GM12878 (cell line): ENCODE results near the gene PATJ. TPM values are rescaled to one million over a fixed set of nuclear protein-coding genes. Genes with fewer than 3 reads are reported as not detected.

ENCODE experiments used
- ATAC-seq: fragments of 200-7000 bp; cut with Tn5 transposase; 3 replicates; pipeline ENCODE4 v1.9.1; 2020; ENCODE audit warnings: mild to moderate bottlenecking, moderate library complexity
- BruUV-seq: library from RNA; stranded (reverse); fragments of 400-500 nt; replicated peaks from 2 replicates; lab custom pipeline; 2021; lab: Mats Ljungman, UMichigan
- CTCF ChIA-PET: fragments of 300-600 bp; sonication (Branson Sonifier 250); formaldehyde crosslinking; extraction: SDS; loops from one replicate; lab custom pipeline; 2021; ENCODE audit warnings: inconsistent platforms; lab: Yijun Ruan, JAX
- POLR2A ChIA-PET: fragments of 350-600 bp; formaldehyde crosslinking; extraction: SDS; loops from one replicate; lab custom pipeline; 2021; ENCODE audit warnings: inconsistent platforms; lab: Charles Lee
- RAD21 ChIA-PET: fragments of 300-600 bp; sonication (Branson Sonifier 250); formaldehyde crosslinking; loops from one replicate; lab custom pipeline; 2023; ENCODE audit warnings: antibody characterized with exemption; ENCODE audit not compliant: unreplicated experiment; lab: Charles Lee
- SMC1A ChIA-PET: fragments of 300-600 bp; sonication (Branson Sonifier 250); formaldehyde crosslinking; loops from one replicate; lab custom pipeline; 2023; ENCODE audit not compliant: unreplicated experiment, uncharacterized antibody; lab: Charles Lee
- DNase-seq: peaks from one replicate; pipeline ENCODE4 v3.0.0-alpha.2; 2011; ENCODE audit warnings: low read depth, low spot score
- FAIRE-seq: peaks from 3 replicates; lab custom pipeline; 2011; peaks lifted over from hg19 to GRCh38; lab: Jason Lieb, UNC
- H2AFZ ChIP-seq: 2 replicates; pipeline ENCODE4 v1.6.0; 2011; ENCODE audit warnings: low read depth, low read length, control low read depth; ENCODE audit not compliant: control insufficient read depth
- H3K27ac ChIP-seq: 2 replicates; pipeline ENCODE4 v1.5.1; 2011; ENCODE audit warnings: control low read depth; ENCODE audit not compliant: control insufficient read depth, insufficient read depth
- H3K27me3 ChIP-seq, 2 experiments: replicated peaks in 1 of 2; 2 replicates each; pipeline versions ENCODE4 v1.6.0 to v1.6.1; 2011; ENCODE audit warnings: low read length in 1 of 2; ENCODE audit not compliant: control insufficient read depth in 2 of 2, insufficient read depth in 2 of 2
- H3K36me3 ChIP-seq, 2 experiments: 2 replicates each; pipeline ENCODE4 v1.5.1; 2011; ENCODE audit warnings: low read length in 1 of 2; ENCODE audit not compliant: control insufficient read depth in 2 of 2, insufficient read depth in 2 of 2
- H3K4me1 ChIP-seq: 2 replicates; pipeline ENCODE4 v1.6.1; 2011; ENCODE audit warnings: mild to moderate bottlenecking, low read length, moderate library complexity, mixed read lengths; ENCODE audit not compliant: control insufficient read depth, insufficient read depth
- H3K4me2 ChIP-seq: 2 replicates; pipeline ENCODE4 v1.6.0; 2011; ENCODE audit warnings: control low read depth; ENCODE audit not compliant: control insufficient read depth, insufficient read depth
- H3K4me3 ChIP-seq: fragments of 200-600 bp; sonication (generic); 2 replicates; pipeline ENCODE4 v1.5.1; 2016
- H3K79me2 ChIP-seq: 2 replicates; pipeline ENCODE4 v1.6.0; 2011; ENCODE audit warnings: low read length; ENCODE audit not compliant: control insufficient read depth, insufficient read depth
- H3K9ac ChIP-seq: 2 replicates; pipeline ENCODE4 v1.8.0; 2011; ENCODE audit warnings: low read length, control low read depth, mixed read lengths; ENCODE audit not compliant: control insufficient read depth, insufficient read depth
- H3K9me3 ChIP-seq: replicated peaks from 3 replicates; pipeline ENCODE4 v1.5.1; 2011; ENCODE audit warnings: mild to moderate bottlenecking, low read length; ENCODE audit not compliant: control insufficient read depth, insufficient read depth
- H4K20me1 ChIP-seq: 2 replicates; pipeline ENCODE4 v1.6.0; 2011; ENCODE audit not compliant: control insufficient read depth, insufficient read depth
- CTCF ChIP-seq, 3 experiments: IDR thresholded peaks in 2 of 3; conservative IDR thresholded peaks in 1 of 3; 2 replicates each; pipeline ENCODE4 v1.5.1; 2011; ENCODE audit warnings: low read depth in 3 of 3, low read length in 3 of 3, mild to moderate bottlenecking in 3 of 3, control low read depth in 2 of 3, moderate library complexity in 2 of 3, inconsistent platforms in 1 of 3, mixed read lengths in 1 of 3; ENCODE audit not compliant: control insufficient read depth in 2 of 3, insufficient read depth in 1 of 3; ENCODE audit errors: extremely low read depth in 1 of 3
- E2F8 ChIP-seq: fragments of 450-650 bp; IDR thresholded peaks from 2 replicates; pipeline ENCODE4 v1.6.1; 2018; ENCODE audit warnings: mild to moderate bottlenecking, low read depth, moderate library complexity; ENCODE audit not compliant: partially characterized antibody
- ZNF622 ChIP-seq: fragments of 450-650 bp; IDR thresholded peaks from 2 replicates; pipeline ENCODE4 v1.6.1; 2017; ENCODE audit warnings: mild to moderate bottlenecking, inconsistent platforms
- WGBS: methylation state at CpG from one replicate; pipeline ENCODE4 v1.1.6; 2016; ENCODE audit warnings: low lambda C conversion rate; ENCODE audit not compliant: insufficient replicate concordance, insufficient coverage; ENCODE audit errors: missing lambda C conversion rate; 5-methylcytosine and 5-hydroxymethylcytosine counted together
- in situ Hi-C: fragments of 300-500 bp; cut with MboI; formaldehyde crosslinking; loops from 9 replicates; pipeline ENCODE4 v1.14.3; 2018; ENCODE audit warnings: mixed read lengths
- intact Hi-C: fragments of 100-400 bp; cut with micrococcal nuclease; formaldehyde crosslinking; loops from one replicate; pipeline ENCODE4 v1.14.2; 2022; ENCODE audit not compliant: unreplicated experiment
- polyA plus RNA-seq, 11 experiments: library from polyadenylated mRNA; depleted of rRNA in 4 of 11; unstranded in 6 of 11; stranded (reverse) in 5 of 11; fragments of >200 nt; fragmentation: Nextera tagmentation in 4 of 11; fragmentation: Illumina TruSeq in 1 of 11; extraction: Ambion mirVana in 4 of 11; extraction: Trizol in 1 of 11; gene quantifications; 1 replicate in 1 of 11; 2 replicates in 10 of 11; pipeline versions ENCODE4 v1.2.1 to v1.2.3, GENCODE V29; 2011 to 2016; ENCODE audit warnings: inconsistent platforms in 2 of 11, missing spikeins in 2 of 11, low read depth in 1 of 11
- total RNA-seq, 4 experiments: library from RNA; depleted of rRNA in 3 of 4; stranded (reverse); fragments of >200 nt in 3 of 4; fragmentation: Illumina TruSeq in 1 of 4; extraction: Trizol in 1 of 4; gene quantifications; 2 replicates each; pipeline versions ENCODE4 v1.2.1 to v1.2.3, GENCODE V29; 2013 to 2021

Gene PATJ
- total and polyA plus RNA-seq, 10 of the 15 experiments (the other 5 are each of a cell fraction or from before 2014, with no cell fraction given): 2.8 to 13.9 (median 6.9) TPM

- no peaks in the 10 kb centered on the region for H3K9me3 ChIP-seq
- no peak overlapping the region for H3K27ac ChIP-seq
- 88% methylated on average over 6 of the region's 6 CpGs for WGBS
- H3K27me3 ChIP-seq: no peaks in the 10 kb centered on the region
- H3K4me2 ChIP-seq: no peak overlapping the region
- H4K20me1 ChIP-seq: no peaks in the 10 kb centered on the region
- no TSS peak for BruUV-seq
- H3K36me3 ChIP-seq: no peaks in the 10 kb centered on the region
- SMC1A ChIA-PET: no interaction called here
- intact Hi-C loops: no loop called here
- DNase-seq (no peak), ATAC-seq (no peak), FAIRE-seq (no peak)
- no peak overlapping the region for H3K4me3 ChIP-seq
- TF ChIP-seq ZNF622 (no peak), CTCF (IDR thresholded peaks at IDR 0.05 in 2 of 3, conservative IDR thresholded peaks at IDR 0.05 in 1 of 3; ENCODE audit: control insufficient read depth in 2 of 3, extremely low read depth in 1 of 3, insufficient read depth in 1 of 3, low read depth in 3 of 3, low read length in 3 of 3) (no peak), E2F8 (no peak)
- H3K9ac ChIP-seq: no peak overlapping the region
- H3K4me1 ChIP-seq: no peaks in the 10 kb centered on the region
- in situ Hi-C loops: no loop called here
- H2AFZ ChIP-seq: no peak overlapping the region
- no peaks in the 10 kb centered on the region for H3K79me2 ChIP-seq
- CTCF ChIA-PET: no interaction called here
- POLR2A ChIA-PET: no interaction called here
- RAD21 ChIA-PET: no interaction called here
Observed at GRCh38 chr1:62012836-62013235, 270.6 kb downstream of the PATJ start.
